ENCODE measurements around the gene P2RY11.

- TF ChIP-seq RAD21 (IDR thresholded peaks at IDR 0.05; ENCODE audit: low read depth): no peak
- no peak for TF ChIP-seq MAX (IDR thresholded peaks at IDR 0.05)
Measured at GRCh38 chr19:10141479-10141878, 30.0 kb downstream of the P2RY11 start.

Measured in Ishikawa (cell line).